Stimulated activated CD8-positive, alpha-beta memory T cell treated with anti-CD3 and anti-CD28 coated beads, Interleukin-12 subunit alpha, Interleukin-12 subunit beta, amount 100 ng/mL, for 4 hours (primary cell): ENCODE measurements around the gene GPC3.

ENCODE experiments used
- DNase-seq: peaks from one replicate; pipeline ENCODE4 v3.0.0-alpha.2; 2020; ENCODE audit warnings: low read depth

Gene GPC3

DNA sequence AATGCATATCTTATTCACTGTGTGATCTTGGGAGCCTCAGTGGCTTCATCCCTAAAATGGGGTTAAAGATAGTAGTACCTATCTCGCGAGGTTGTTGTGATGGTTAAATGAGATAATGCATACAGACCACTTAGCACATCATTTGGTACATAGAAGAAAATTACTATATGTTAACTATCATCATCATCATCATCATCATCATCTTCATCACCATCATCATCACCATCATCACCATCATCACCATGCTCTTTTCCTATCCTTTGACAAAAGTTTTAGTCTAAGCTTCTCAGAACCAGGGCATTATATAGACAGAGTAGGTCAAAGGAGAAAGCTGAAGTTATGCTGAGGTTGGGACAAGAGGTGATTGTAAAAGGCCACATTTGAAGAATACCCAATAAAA lies 145.0 kb downstream of the GPC3 start:
- DNase-seq: no peak

GRCh38 chrX:133838761-133839676 lies 146.4 kb downstream of the GPC3 start:
- no peak for DNase-seq

DNA sequence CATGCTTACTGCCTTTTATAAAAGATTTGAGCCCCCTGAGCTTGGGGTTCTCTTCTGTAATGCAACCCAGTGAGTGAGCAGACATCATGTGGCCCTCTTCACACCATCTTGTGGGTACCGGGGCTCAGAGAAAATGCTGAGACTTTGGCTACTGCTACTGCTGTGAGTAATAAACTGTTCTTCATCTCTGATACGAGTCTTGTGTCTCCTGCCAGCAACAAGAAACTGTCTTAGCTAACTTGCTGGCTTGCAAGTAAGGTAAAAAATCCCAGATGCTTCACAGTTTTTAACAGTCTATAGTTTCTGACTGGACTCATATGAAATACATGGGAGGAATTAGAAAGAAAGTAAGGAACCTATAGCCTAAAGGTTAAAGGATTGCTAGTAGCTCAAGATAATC lies 148.3 kb downstream of the GPC3 start:
- no peak for DNase-seq

GRCh38 chrX:133836561-133836960 lies 148.8 kb downstream of the GPC3 start:
- DNase-seq: no peak

DNA sequence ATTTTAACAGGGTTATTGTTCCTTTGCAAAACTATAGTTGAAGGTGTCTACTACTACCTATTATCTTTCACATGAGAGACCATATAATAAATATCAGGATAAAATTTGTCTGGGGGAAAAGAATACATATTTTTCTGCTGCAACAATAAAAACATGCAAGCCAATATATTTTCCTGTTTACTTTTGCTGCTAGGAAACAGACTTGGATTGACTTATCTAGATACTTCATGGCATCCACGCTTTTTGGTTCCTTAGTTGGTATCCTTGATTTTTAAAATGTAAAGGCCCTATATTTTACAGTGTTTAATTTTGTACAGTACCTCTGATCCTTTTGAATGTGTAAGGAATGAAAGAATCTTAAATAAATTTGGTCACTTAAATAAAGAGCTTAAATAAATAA lies 150.6 kb downstream of the GPC3 start:
- no peak for DNase-seq

DNA sequence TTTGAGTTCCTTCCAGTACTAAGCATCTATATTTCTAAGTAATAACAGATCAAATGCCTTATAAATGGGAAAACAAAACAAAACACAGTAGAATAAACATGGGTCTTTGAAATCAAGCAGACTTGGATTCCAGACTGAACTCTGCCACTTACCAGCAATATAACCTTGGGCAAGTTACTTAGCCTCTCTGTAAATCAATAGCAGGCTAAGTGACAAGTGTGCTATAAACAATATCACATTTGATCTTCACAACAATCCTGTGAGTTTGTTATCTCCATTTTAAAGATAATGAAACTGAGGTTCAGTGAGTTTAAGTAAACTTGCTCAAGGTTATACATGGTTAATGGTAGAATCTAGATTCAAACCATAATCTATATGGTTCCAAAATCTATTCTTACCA lies 165.8 kb downstream of the GPC3 start:
- no peak for DNase-seq

GRCh38 chrX:133818019-133818418 lies 167.4 kb downstream of the GPC3 start:
- no peak for DNase-seq

DNA sequence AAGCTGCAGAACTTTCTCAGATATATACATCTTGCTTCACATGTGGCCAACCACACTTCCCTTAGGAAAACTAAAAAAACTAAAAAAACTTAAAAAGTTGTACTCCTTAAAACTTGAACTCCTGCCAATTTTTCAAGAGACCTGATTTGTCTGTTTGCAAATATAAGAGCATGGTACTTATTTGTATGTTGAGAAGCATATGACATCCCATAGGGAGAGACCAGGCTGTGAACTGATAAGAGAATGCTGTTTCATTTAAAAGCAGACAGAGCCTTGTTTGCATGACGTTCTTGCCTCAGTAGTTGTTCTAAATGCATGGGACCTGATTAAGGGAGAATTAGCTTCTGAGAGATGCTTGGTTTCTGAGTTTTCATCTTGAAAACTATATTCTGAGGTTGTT lies 169.9 kb downstream of the GPC3 start:
- no peak for DNase-seq

DNA sequence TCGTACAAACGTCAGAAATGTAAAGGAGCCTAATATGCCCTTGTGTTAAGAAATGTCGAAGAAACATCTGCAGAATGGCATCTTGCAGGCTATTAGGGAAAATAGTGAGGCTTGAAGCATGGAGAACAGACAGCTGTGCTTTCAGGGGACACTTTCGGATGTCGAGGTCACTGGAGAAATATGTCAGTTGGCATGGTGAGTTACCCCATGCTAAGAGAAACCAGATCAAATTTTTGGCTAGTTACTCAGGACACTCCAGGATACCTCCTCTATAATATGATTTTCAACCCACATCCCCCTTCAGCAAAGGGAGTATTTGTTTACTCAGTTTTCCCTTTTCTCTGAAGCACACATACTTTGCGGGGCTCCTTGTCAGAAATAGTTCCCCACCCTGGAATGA lies 171.4 kb downstream of the GPC3 start:
- DNase-seq: no peak

GRCh38 chrX:133812402-133812801 lies 173.0 kb downstream of the GPC3 start:
- DNase-seq: no peak

- DNase-seq: no peak
Measured at GRCh38 chrX:133810925-133811324, 174.5 kb downstream of the GPC3 start.

DNA sequence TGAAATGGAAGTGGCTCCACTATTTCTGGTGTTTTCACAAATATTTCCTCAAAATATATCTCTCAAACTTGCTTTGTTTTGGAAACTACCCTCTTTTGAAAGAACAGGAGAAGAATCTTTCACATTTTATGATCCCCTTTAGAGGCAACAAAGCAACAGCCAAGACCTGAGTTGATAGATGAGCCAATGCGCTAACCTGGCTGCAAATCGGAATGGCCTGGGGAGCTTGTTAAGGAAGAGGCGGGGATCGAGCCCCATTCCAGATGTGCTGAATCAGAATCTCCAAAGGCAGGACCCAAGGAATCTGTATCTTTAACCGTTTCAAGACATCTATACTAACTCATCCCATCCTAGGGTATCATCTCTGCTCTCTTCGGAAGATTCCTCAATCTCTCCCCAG lies 181.3 kb downstream of the GPC3 start:
- no peak for DNase-seq

- no peak for DNase-seq
Measured at GRCh38 chrX:133796282-133796681, 189.1 kb downstream of the GPC3 start.

DNA sequence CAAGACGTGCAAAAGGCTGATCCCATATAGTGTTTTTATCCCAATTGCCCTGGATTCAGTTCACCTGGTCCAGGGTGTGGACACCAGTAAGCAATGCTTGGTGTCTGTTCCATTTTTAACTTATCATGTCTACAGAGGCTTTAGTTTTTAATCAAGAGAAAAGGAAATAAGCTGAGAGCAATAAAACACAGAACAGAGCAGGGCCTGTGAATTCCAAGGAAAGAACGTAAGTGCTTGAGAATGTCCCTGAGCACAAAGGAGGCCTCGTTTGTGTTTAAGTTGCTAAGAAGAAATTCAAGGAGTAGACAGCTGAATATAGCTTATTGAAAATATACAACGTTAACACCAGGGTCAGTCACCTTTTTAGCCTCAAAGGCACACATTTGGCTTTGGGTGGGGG lies 191.3 kb downstream of the GPC3 start:
- no peak for DNase-seq

DNA sequence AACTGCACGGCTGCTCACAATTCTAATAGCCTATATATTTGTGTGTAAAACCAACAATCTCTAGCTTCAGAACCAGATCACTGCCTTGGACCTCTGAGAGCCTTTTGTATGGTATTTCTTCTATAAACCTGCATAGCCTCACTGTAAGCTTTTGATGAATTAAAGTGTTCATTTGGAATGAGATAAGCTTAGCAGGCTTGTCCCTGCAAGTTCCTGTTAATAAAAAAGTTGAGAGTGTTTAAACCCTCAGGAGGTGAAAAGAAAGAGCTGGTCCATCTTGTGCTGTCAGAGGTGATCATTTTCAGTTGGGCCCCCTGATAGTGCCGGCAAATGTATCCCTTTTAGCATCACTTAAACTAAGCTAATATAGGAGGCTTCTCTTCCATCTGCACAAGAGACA lies 191.8 kb downstream of the GPC3 start:
- DNase-seq: no peak

GRCh38 chrX:133792198-133792953 lies 193.0 kb downstream of the GPC3 start:
- peak; percentile 6 for DNase-seq

DNA sequence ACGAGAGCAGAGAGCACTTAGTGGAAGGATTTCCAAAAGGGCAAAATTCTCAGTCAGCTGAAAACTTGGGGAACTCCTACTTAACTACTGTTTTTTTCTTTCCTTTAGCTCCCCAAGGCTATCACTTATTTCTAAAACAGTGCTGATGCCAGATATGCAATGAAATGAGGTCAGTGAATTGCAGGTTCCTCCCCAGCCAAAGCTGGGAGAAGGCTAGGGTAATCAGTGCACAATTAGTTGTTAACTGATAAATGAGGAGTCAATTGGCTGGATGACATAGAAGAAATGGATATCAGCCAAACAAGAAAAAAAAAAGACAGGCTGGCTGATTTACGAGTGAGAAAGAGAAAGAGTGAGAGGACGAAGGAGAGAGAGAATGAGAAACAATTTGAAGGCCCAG lies 195.6 kb downstream of the GPC3 start:
- DNase-seq: no peak

- DNase-seq: no peak
Measured at GRCh38 chrX:133786382-133786781, 199.0 kb downstream of the GPC3 start.

DNA sequence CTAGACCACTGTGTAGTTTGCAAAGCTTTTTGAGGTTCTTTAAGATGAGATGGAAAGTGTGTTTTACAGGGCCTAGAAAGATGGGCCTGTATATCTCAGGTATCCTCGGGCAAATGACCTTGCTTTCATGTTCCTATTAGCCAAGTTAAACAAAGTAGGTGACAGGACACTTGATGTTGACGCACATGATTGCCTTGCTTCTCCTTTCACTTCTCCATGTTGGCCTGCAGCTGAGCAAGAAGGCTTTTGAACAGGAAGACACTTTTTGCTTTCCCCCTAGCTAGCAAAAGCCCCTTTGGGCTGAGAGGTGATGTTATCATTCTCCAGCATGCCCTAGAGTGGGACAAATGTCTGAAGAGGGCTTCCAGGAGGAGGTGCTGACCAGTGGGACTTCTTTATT lies 202.1 kb downstream of the GPC3 start:
- DNase-seq: no peak

GRCh38 chrX:133781174-133781573 lies 204.2 kb downstream of the GPC3 start:
- DNase-seq: no peak

DNA sequence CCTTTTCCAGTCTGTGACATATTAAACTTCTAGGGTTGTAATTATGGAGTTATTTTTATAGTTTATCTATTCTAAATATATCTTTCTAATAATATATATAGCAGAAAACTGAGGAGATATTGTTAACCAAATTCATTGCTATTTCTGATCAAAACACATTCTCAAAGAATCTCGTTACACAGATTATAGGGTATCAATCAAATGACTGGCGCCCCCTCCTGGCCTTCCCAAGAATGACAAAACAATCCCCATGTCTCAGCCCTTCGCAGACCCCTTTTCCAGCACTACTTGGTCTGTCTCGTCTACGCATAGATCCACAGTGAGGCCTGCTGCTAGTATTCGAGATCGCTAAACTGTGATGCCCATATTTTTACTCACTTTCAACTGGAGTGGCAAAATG lies 209.3 kb downstream of the GPC3 start:
- DNase-seq: no peak

DNA sequence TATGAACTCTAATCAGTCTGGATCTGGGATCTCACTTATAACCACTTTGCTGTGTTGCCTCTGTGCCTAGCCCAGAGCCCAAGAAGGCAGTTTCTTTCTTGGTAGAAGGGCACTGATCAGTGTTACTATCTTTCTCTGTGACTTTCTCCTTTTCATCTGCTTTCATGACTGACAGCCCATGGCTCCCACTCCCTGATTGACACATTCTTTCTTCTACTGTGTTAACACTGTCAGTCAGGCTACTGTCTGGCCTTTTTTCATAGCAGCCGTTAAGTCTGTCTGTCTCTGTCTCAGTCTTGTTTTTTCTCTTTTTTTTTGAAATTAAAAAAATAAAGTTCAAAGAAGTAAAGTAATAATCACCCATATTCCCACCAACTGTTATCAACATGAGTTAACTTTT lies 210.6 kb downstream of the GPC3 start:
- DNase-seq: no peak

GRCh38 chrX:133771086-133771646 lies 214.2 kb downstream of the GPC3 start:
- no peak for DNase-seq
